Smooth muscle cell (in vitro differentiated cells): Measurements from ENCODE around the gene DEGS1. TPM values are rescaled to one million over a fixed set of nuclear protein-coding genes. Genes with fewer than 3 reads are reported as not detected.
A peak's percentile ranks its signal among the peaks of the same experiment; 100 is the strongest.

Source experiments
- DNase-seq: peaks from one replicate; lab custom pipeline; 2025; ENCODE audit not compliant: unreplicated experiment; lab: John Stamatoyannopoulos, UW
- H2AFZ ChIP-seq: fragments of 200-600 bp; sonication (generic); 2 replicates; pipeline ENCODE4 v1.6.0; 2016; ENCODE audit warnings: antibody characterized with exemption, low read depth, mild to moderate bottlenecking
- H3F3A ChIP-seq: fragments of 200-600 bp; sonication (generic); 2 replicates; pipeline ENCODE4 v1.6.0; 2017; ENCODE audit warnings: antibody characterized with exemption, low read depth
- H3K27ac ChIP-seq: fragments of 200-600 bp; sonication (generic); 2 replicates; pipeline ENCODE4 v1.5.1; 2016; ENCODE audit warnings: low read depth, mild to moderate bottlenecking
- H3K27me3 ChIP-seq: fragments of 200-600 bp; sonication (generic); 2 replicates; pipeline ENCODE4 v1.6.1; 2016; ENCODE audit warnings: low read depth, mild to moderate bottlenecking
- H3K36me3 ChIP-seq: fragments of 200-600 bp; sonication (generic); 2 replicates; pipeline ENCODE4 v1.5.1; 2016; ENCODE audit warnings: low read depth
- H3K4me1 ChIP-seq: fragments of 200-600 bp; sonication (generic); 2 replicates; pipeline ENCODE4 v1.5.1; 2016; ENCODE audit warnings: low read depth
- H3K4me2 ChIP-seq: fragments of 200-600 bp; sonication (generic); 2 replicates; pipeline ENCODE4 v1.6.0; 2016; ENCODE audit warnings: mild to moderate bottlenecking
- H3K4me3 ChIP-seq: fragments of 200-600 bp; sonication (generic); 2 replicates; pipeline ENCODE4 v1.5.1; 2016; ENCODE audit warnings: mild to moderate bottlenecking
- H3K79me2 ChIP-seq: fragments of 200-600 bp; sonication (generic); 2 replicates; pipeline ENCODE4 v1.6.0; 2016; ENCODE audit warnings: low read depth, mild to moderate bottlenecking
- H3K9ac ChIP-seq: fragments of 200-600 bp; sonication (generic); 2 replicates; pipeline ENCODE4 v1.6.0; 2016; ENCODE audit warnings: low read depth
- H3K9me3 ChIP-seq: fragments of 200-600 bp; sonication (generic); replicated peaks from 2 replicates; pipeline ENCODE4 v1.5.1; 2016; ENCODE audit warnings: low read depth
- H4K20me1 ChIP-seq: fragments of 200-600 bp; sonication (generic); 2 replicates; pipeline ENCODE4 v1.6.0; 2016; ENCODE audit warnings: low read depth
- CTCF ChIP-seq: fragments of 200-600 bp; sonication (generic); IDR thresholded peaks from 2 replicates; pipeline ENCODE4 v1.5.1; 2017; ENCODE audit warnings: borderline replicate concordance, mild to moderate bottlenecking, antibody characterized with exemption; ENCODE audit not compliant: insufficient read depth, poor library complexity, severe bottlenecking
- WGBS: methylation state at CpG from one replicate; pipeline ENCODE4 v1.1.7; 2016; ENCODE audit warnings: low lambda C conversion rate; 5-methylcytosine and 5-hydroxymethylcytosine counted together
- polyA plus RNA-seq: library from polyadenylated mRNA; unstranded; fragments of >200 nt; fragmentation: Nextera tagmentation; extraction: Ambion mirVana; gene quantifications from 2 replicates; pipeline ENCODE4 v1.2.1, GENCODE V29; 2016
- total RNA-seq: library from RNA; depleted of rRNA; stranded (reverse); fragments of >200 nt; gene quantifications from 2 replicates; pipeline ENCODE4 v1.2.3, GENCODE V29; 2014

The DEGS1 gene
- total and polyA plus RNA-seq, 2 experiments from 2014 or later, result 188 TPM

- H3K36me3 ChIP-seq, result no peaks in the 10 kb centered on the region
- H2AFZ ChIP-seq, result no peak overlapping the region
- H3K27ac ChIP-seq, result no peak overlapping the region
- no peak for DNase-seq
- no peak overlapping the region for H3K9ac ChIP-seq
- H3K27me3 ChIP-seq, result no peaks in the 10 kb centered on the region
- no peaks in the 10 kb centered on the region for H3K9me3 ChIP-seq
- H3K4me3 ChIP-seq, result no peak overlapping the region
- 95% methylated on average over 5 of the region's 5 CpGs for WGBS
- H4K20me1 ChIP-seq, result no peaks in the 10 kb centered on the region
- H3F3A ChIP-seq, result no peaks in the 10 kb centered on the region
- H3K79me2 ChIP-seq, result no peaks in the 10 kb centered on the region
- H3K4me2 ChIP-seq, result no peak overlapping the region
- peaks cover 2% of the 10 kb centered on the region for H3K4me1 ChIP-seq
- no peak for TF ChIP-seq CTCF
Measured at GRCh38 chr1:224219011-224219611, 36.1 kb downstream of the DEGS1 start.

GRCh38 chr1:224219612-224220059 is 36.6 kb downstream of the DEGS1 start:
- Histone ChIP-seq H3K9ac (no peak overlapping the region), H3K79me2 (no peaks in the 10 kb centered on the region), H3K27me3 (no peaks in the 10 kb centered on the region), H3F3A (no peaks in the 10 kb centered on the region), H3K4me2 (no peak overlapping the region), H2AFZ (no peak overlapping the region), H3K4me1 (peaks cover 5% of the 10 kb centered on the region), H3K36me3 (no peaks in the 10 kb centered on the region), H3K4me3 (no peak overlapping the region), H3K27ac (no peak overlapping the region), H3K9me3 (no peaks in the 10 kb centered on the region), H4K20me1 (no peaks in the 10 kb centered on the region)
- no peak for TF ChIP-seq CTCF
- DNase-seq, result no peak
- WGBS, result 84% methylated on average over 7 of the region's 7 CpGs

GRCh38 chr1:224223819-224224714 is 41.0 kb downstream of the DEGS1 start:
- peak overlapping the region; percentile 51 for H3K27ac ChIP-seq

More at GRCh38 chr1:224223819-224224714, 41.0 kb downstream of the DEGS1 start:
- no peak for DNase-seq
- no peak overlapping the region for H3K4me3 ChIP-seq
- WGBS, result 73% methylated on average over 12 of the region's 12 CpGs
- no peak overlapping the region for H2AFZ ChIP-seq
- no peaks in the 10 kb centered on the region for H3K79me2 ChIP-seq
- no peaks in the 10 kb centered on the region for H3K27me3 ChIP-seq
- H3F3A ChIP-seq, result no peaks in the 10 kb centered on the region
- H3K9me3 ChIP-seq, result no peaks in the 10 kb centered on the region
- H3K4me1 ChIP-seq, result peaks cover 5% of the 10 kb centered on the region
- no peak overlapping the region for H3K9ac ChIP-seq
- H3K36me3 ChIP-seq, result no peaks in the 10 kb centered on the region
- H3K4me2 ChIP-seq, result peak overlapping the region; percentile 34
- no peaks in the 10 kb centered on the region for H4K20me1 ChIP-seq
- no peak for TF ChIP-seq CTCF
